Osteoblast (primary cell): ENCODE measurements around the gene INPP5A. TPM values are rescaled to one million over a fixed set of nuclear protein-coding genes. Genes with fewer than 3 reads are reported as not detected.

Experiments used
- DNase-seq: peaks from one replicate; pipeline ENCODE4 v3.0.0; 2011; ENCODE audit warnings: low spot score, mixed read lengths; ENCODE audit not compliant: insufficient read length; ENCODE audit errors: missing footprints
- H2AFZ ChIP-seq: 2 replicates; pipeline ENCODE4 v1.6.0; 2011; ENCODE audit warnings: mild to moderate bottlenecking, low read length
- H3K27ac ChIP-seq: 2 replicates; pipeline ENCODE4 v1.5.1; 2011; ENCODE audit warnings: mild to moderate bottlenecking, low read depth, low read length, moderate library complexity
- H3K27me3 ChIP-seq: 2 replicates; pipeline ENCODE4 v1.6.0; 2012; ENCODE audit warnings: mild to moderate bottlenecking, control low read depth, inconsistent platforms, low read length, moderate library complexity; ENCODE audit not compliant: insufficient read depth
- H3K36me3 ChIP-seq: 2 replicates; pipeline ENCODE4 v1.5.1; 2011; ENCODE audit warnings: mild to moderate bottlenecking, low read length, control low read depth, moderate library complexity; ENCODE audit not compliant: insufficient read depth
- H3K4me1 ChIP-seq: 2 replicates; pipeline ENCODE4 v1.5.1; 2011; ENCODE audit warnings: mild to moderate bottlenecking, low read length, control low read depth, moderate library complexity; ENCODE audit not compliant: insufficient read depth
- H3K4me2 ChIP-seq: 2 replicates; pipeline ENCODE4 v1.6.0; 2011; ENCODE audit warnings: mild to moderate bottlenecking, low read length; ENCODE audit not compliant: insufficient read depth
- H3K4me3 ChIP-seq: fragments of 200-600 bp; sonication (generic); 3 replicates; pipeline ENCODE4 v1.5.1; 2012; ENCODE audit warnings: mild to moderate bottlenecking, low read length, inconsistent platforms; ENCODE audit not compliant: insufficient read depth
- H3K79me2 ChIP-seq: 2 replicates; pipeline ENCODE4 v1.6.0; 2012; ENCODE audit warnings: mild to moderate bottlenecking, low read length, control low read depth, inconsistent platforms; ENCODE audit not compliant: insufficient read depth
- H3K9me3 ChIP-seq: 2 replicates; pipeline ENCODE4 v1.5.1; 2011; ENCODE audit warnings: low read depth, low read length, control low read depth
- H4K20me1 ChIP-seq: 2 replicates; pipeline ENCODE4 v1.6.0; 2012; ENCODE audit warnings: mild to moderate bottlenecking, low read length, control low read depth; ENCODE audit not compliant: insufficient read depth
- CTCF ChIP-seq: IDR thresholded peaks from 2 replicates; pipeline ENCODE4 v1.5.1; 2011; ENCODE audit warnings: mild to moderate bottlenecking, low read depth, low read length, moderate library complexity; ENCODE audit errors: extremely low read depth
- total RNA-seq: library from RNA; depleted of rRNA; stranded (reverse); fragments of >200 nt; gene quantifications from 2 replicates; pipeline ENCODE4 v1.2.3, GENCODE V29; 2012

The INPP5A gene
- total RNA-seq, 1 donor: 22.8 TPM

GRCh38 chr10:132590752-132591121 lies 53.1 kb downstream of the INPP5A start:
- TF ChIP-seq CTCF: no peak
- Histone ChIP-seq H3K79me2 (peaks cover 77% of the 10 kb centered on the region), H3K27ac (no peak overlapping the region), H3K36me3 (no peaks in the 10 kb centered on the region), H3K27me3 (no peaks in the 10 kb centered on the region), H2AFZ (no peak overlapping the region), H3K4me1 (peaks cover 23% of the 10 kb centered on the region), H3K4me2 (peak overlapping the region; percentile 5), H3K9me3 (no peaks in the 10 kb centered on the region), H3K4me3 (no peak overlapping the region), H4K20me1 (peaks cover 61% of the 10 kb centered on the region)
- DNase-seq: peak; percentile 82

DNA sequence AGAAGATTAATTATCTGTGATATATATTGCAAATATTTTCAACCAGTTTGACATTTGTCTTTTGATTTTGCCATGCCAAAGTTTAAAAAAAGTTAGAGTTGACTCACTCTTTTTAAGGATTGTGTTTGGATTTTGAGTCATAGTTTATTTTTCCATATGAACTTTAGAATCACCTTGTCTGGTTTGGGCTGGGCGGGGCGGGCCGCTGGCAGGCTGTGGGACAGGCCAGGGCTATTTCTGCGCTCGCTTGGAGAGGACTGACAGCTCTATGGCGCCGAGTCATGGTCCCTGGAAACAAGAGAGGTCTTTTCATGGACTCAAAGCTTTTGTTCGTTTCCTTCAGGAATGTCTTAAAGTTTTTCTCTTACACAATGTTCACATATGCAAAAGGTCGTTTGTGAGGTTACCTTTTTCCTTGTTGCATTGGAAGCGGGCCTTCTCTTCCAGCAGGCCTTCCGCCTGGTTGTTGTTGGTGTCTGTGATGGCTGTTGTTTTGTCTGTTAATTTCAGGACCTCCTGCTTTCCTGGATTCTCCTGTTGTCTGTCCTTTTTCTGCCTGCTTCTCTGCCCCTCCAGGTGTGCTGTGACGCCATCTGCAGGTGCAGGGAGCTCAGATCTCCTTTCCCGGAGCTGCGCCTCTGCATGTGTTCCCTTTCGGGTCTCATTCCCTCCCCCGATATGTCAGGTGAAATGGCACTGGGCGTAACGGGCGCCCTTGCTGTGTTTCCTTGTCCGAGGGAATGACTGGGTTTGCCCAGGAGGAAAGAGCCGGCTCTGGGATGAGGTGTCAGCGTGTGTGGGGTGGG lies 53.8 kb downstream of the INPP5A start:
- peak overlapping the region; percentile 5 for H3K4me2 ChIP-seq
- no peaks in the 10 kb centered on the region for H3K27me3 ChIP-seq
- H3K4me1 ChIP-seq: peaks cover 23% of the 10 kb centered on the region
- H3K9me3 ChIP-seq: no peaks in the 10 kb centered on the region
- peaks cover 76% of the 10 kb centered on the region for H3K79me2 ChIP-seq
- H3K36me3 ChIP-seq: no peaks in the 10 kb centered on the region
- no peak overlapping the region for H3K4me3 ChIP-seq
- H4K20me1 ChIP-seq: peaks cover 58% of the 10 kb centered on the region
- no peak overlapping the region for H2AFZ ChIP-seq
- TF ChIP-seq CTCF: no peak
- peak; percentile 96 for DNase-seq
- no peak overlapping the region for H3K27ac ChIP-seq

GRCh38 chr10:132592790-132593383 lies 55.3 kb downstream of the INPP5A start:
- Histone ChIP-seq H3K36me3 (no peaks in the 10 kb centered on the region), H3K4me3 (no peak overlapping the region), H3K4me2 (peak overlapping the region; percentile 26), H4K20me1 (peaks cover 66% of the 10 kb centered on the region), H3K4me1 (peaks cover 23% of the 10 kb centered on the region), H2AFZ (no peak overlapping the region), H3K79me2 (peaks cover 79% of the 10 kb centered on the region), H3K27ac (no peak overlapping the region), H3K9me3 (no peaks in the 10 kb centered on the region), H3K27me3 (no peaks in the 10 kb centered on the region)
- peak; percentile 29 for DNase-seq
- no peak for TF ChIP-seq CTCF

- Histone ChIP-seq H3K36me3 (no peaks in the 10 kb centered on the region), H3K4me3 (no peak overlapping the region), H3K4me2 (peak overlapping the region; percentile 26), H3K4me1 (peaks cover 23% of the 10 kb centered on the region), H3K27ac (no peak overlapping the region), H3K27me3 (no peaks in the 10 kb centered on the region), H3K9me3 (no peaks in the 10 kb centered on the region), H4K20me1 (peaks cover 67% of the 10 kb centered on the region), H3K79me2 (peaks cover 84% of the 10 kb centered on the region), H2AFZ (no peak overlapping the region)
- TF ChIP-seq CTCF: no peak
- DNase-seq: peak; percentile 83
Observed at GRCh38 chr10:132593389-132593788, 55.8 kb downstream of the INPP5A start.
